DOHH2 (cell line): ENCODE data around the gene NUP37.

Source experiments
- H3F3A ChIP-seq: fragments of 200-600 bp; sonication (generic), shearing (Covaris generic); 2 replicates; pipeline ENCODE4 v1.6.0; 2016; ENCODE audit warnings: antibody characterized with exemption, mild to moderate bottlenecking; ENCODE audit not compliant: control insufficient read depth, insufficient read depth
- H3K27ac ChIP-seq: fragments of 200-600 bp; sonication (generic); 2 replicates; pipeline ENCODE4 v1.5.1; 2014; ENCODE audit warnings: low read depth, mild to moderate bottlenecking, low read length, moderate library complexity
- H3K27me3 ChIP-seq: fragments of 200-600 bp; sonication (generic); 2 replicates; pipeline ENCODE4 v1.6.1; 2014; ENCODE audit warnings: mild to moderate bottlenecking, low read length, mixed read lengths; ENCODE audit not compliant: control insufficient read depth
- H3K36me3 ChIP-seq: fragments of 200-600 bp; sonication (generic); 2 replicates; pipeline ENCODE4 v1.6.1; 2014; ENCODE audit warnings: mild to moderate bottlenecking, low read length, moderate library complexity, mixed read lengths; ENCODE audit not compliant: control insufficient read depth
- H3K4me1 ChIP-seq: fragments of 200-600 bp; sonication (generic); 2 replicates; pipeline ENCODE4 v1.6.1; 2014; ENCODE audit warnings: mild to moderate bottlenecking, low read length, mixed read lengths; ENCODE audit not compliant: control insufficient read depth
- H3K4me2 ChIP-seq: fragments of 200-600 bp; sonication (generic); 2 replicates; pipeline ENCODE4 v1.6.0; 2014; ENCODE audit warnings: mild to moderate bottlenecking, low read length, moderate library complexity
- H3K4me3 ChIP-seq: fragments of 200-600 bp; sonication (generic); 2 replicates; pipeline ENCODE4 v1.5.1; 2014; ENCODE audit warnings: mild to moderate bottlenecking, low read length, mixed read lengths
- H3K79me2 ChIP-seq: fragments of 200-600 bp; sonication (generic); 2 replicates; pipeline ENCODE4 v1.6.1; 2014; ENCODE audit warnings: mild to moderate bottlenecking, low read length, mixed read lengths; ENCODE audit not compliant: control insufficient read depth
- H3K9me2 ChIP-seq: fragments of 200-600 bp; sonication (generic); replicated peaks from 2 replicates; pipeline ENCODE4 v1.6.1; 2014; ENCODE audit warnings: mild to moderate bottlenecking, low read length, mixed read lengths; ENCODE audit not compliant: control insufficient read depth
- H3K9me3 ChIP-seq: fragments of 200-600 bp; sonication (generic); 2 replicates; pipeline ENCODE4 v1.6.1; 2014; ENCODE audit warnings: antibody characterized with exemption, low read length, mixed read lengths; ENCODE audit not compliant: control insufficient read depth, insufficient read depth
- H4K20me1 ChIP-seq: fragments of 200-600 bp; sonication (generic); 2 replicates; pipeline ENCODE4 v1.6.0; 2014; ENCODE audit warnings: low read depth, mild to moderate bottlenecking, antibody characterized with exemption, low read length, moderate library complexity; ENCODE audit not compliant: control insufficient read depth, insufficient read depth
- EZH2phosphoT487 ChIP-seq: fragments of 200-600 bp; sonication (generic); IDR thresholded peaks from 2 replicates; pipeline ENCODE4 v1.6.1; 2017; ENCODE audit warnings: borderline replicate concordance, mild to moderate bottlenecking, antibody characterized with exemption, low read length, moderate library complexity, mixed read lengths
- TF ChIP-seq, protein P1 (sequence below): fragments of 200-600 bp; sonication (generic); IDR thresholded peaks from one replicate; pipeline ENCODE4 v1.5.1; 2014; ENCODE audit warnings: antibody characterized with exemption, mild to moderate bottlenecking, low read depth, low read length; ENCODE audit not compliant: poor library complexity, severe bottlenecking

NUP37 gene

DNA sequence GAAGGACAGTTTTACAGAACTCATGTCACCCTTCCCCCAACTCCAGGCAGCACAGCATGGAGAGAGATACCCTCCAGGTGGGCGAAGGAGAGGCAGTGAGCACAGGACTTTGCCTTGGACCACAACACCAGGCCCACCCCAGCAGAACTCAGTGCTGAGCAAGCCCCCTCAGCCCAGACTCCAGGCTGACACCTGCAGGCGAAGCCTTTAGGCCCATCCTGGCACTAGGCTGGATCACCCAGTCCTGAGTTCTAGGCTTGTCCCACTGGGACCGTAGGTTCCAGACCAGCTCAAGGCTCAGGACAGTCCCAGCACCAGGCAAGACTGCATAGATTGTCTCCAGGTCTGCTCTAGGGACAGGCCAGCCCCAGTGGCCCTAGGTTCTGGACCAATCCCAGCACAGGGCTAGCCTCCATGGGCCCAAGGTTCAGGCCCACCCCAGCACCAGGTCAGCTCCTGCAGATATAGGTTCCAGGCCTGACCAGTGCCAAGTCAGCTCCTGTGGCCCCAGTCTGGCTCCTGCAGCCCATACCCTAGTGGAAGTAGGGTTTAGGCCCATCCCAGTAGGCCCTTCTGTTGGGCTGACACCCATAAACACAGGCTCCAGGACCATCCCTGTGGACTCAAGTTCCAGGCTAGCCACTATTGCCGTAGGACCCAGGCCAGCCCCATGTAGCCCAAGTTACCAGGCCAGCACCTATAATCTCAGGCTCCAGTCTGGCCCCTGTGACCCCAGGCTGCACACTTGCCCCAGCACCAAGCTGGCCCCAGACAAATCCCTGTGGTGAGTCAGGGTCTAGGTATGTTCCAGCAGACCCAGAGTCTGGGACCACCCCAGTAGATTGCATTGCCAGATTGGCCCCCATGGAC is 67.5 kb downstream of the NUP37 start:
- no peaks in the 10 kb centered on the region for H3K9me2 ChIP-seq
- H3K36me3 ChIP-seq: peaks cover 45% of the 10 kb centered on the region
- TF ChIP-seq EZH2phosphoT487: no peak
- TF ChIP-seq, protein P1, sequence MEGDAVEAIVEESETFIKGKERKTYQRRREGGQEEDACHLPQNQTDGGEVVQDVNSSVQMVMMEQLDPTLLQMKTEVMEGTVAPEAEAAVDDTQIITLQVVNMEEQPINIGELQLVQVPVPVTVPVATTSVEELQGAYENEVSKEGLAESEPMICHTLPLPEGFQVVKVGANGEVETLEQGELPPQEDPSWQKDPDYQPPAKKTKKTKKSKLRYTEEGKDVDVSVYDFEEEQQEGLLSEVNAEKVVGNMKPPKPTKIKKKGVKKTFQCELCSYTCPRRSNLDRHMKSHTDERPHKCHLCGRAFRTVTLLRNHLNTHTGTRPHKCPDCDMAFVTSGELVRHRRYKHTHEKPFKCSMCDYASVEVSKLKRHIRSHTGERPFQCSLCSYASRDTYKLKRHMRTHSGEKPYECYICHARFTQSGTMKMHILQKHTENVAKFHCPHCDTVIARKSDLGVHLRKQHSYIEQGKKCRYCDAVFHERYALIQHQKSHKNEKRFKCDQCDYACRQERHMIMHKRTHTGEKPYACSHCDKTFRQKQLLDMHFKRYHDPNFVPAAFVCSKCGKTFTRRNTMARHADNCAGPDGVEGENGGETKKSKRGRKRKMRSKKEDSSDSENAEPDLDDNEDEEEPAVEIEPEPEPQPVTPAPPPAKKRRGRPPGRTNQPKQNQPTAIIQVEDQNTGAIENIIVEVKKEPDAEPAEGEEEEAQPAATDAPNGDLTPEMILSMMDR: no peak
- H3K4me3 ChIP-seq: no peak overlapping the region
- no peak overlapping the region for H3K4me2 ChIP-seq
- H3K79me2 ChIP-seq: no peaks in the 10 kb centered on the region
- no peak overlapping the region for H3K27ac ChIP-seq
- H3K27me3 ChIP-seq: no peaks in the 10 kb centered on the region
- H3K9me3 ChIP-seq: no peaks in the 10 kb centered on the region
- H3F3A ChIP-seq: no peaks in the 10 kb centered on the region
- H4K20me1 ChIP-seq: no peaks in the 10 kb centered on the region
- H3K4me1 ChIP-seq: peaks cover 7% of the 10 kb centered on the region

DNA sequence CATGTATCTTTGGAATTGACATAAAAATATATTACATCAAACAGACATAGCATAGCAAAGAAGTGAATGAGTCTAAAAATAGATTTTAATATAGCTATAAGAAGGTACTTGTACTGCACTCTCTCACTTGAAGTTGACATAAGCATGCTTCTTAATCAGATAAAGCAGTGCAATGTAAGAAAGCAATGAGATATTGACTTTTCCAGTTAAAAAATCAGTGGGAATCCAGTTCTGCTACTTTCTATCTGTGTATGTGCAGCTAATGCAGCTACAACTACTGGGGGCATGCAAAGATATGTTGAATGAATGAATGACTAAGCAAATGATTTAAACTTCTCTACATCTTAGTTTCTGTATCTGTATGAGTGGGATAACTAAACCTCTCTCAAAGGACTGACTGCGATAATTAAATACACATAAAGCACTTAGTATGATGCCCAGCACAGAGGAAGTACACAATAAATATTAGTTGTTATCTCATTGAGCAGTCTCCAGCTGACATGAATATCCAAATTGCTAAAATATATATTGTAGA is 68.4 kb downstream of the NUP37 start:
- no peak overlapping the region for H3K4me3 ChIP-seq
- H3K9me2 ChIP-seq: no peaks in the 10 kb centered on the region
- H3K27me3 ChIP-seq: no peaks in the 10 kb centered on the region
- H3F3A ChIP-seq: no peaks in the 10 kb centered on the region
- H3K9me3 ChIP-seq: no peaks in the 10 kb centered on the region
- H3K79me2 ChIP-seq: no peaks in the 10 kb centered on the region
- TF ChIP-seq, protein P1: no peak
- no peak for TF ChIP-seq EZH2phosphoT487
- H4K20me1 ChIP-seq: no peaks in the 10 kb centered on the region
- no peak overlapping the region; the same call in 1 of the 2 replicates for H3K4me2 ChIP-seq
- peaks cover 41% of the 10 kb centered on the region for H3K36me3 ChIP-seq
- H3K27ac ChIP-seq: no peak overlapping the region
- H3K4me1 ChIP-seq: peaks cover 7% of the 10 kb centered on the region

DNA sequence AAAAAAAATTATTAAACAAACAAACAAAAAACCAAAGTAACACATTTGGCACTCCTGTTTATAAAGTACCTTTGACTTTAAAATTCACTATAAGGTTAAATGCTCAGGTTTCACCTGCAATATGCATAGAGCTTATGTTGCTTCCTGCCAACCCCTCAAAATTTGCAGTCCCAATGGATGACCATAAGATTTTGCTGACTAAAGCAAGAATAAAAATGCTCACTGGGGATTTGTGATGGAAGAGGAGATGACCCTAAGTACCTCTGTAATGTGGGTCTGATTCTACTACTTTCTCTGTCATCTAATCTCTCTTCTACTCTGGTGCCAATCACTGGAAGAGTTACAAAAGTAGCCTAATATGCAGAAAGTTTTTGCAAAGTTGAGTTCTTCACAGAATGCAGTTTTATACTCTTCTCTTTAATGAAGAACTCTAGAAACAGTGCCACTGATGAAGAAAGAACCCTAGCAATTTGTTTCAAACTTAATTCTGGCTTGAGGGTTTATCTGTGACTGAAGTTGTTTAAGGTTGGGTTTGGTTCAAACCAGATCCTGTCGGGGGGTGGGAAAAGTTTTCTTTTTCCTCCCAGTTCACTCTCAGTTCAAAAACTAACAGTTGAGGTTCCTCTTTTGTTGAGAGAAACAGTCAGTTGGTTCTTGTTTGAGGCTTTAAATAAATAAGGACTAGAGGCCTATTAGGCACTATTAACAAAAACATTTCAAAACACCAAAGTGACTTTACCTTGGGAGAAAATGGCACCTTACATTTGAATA is 69.1 kb downstream of the NUP37 start:
- H3F3A ChIP-seq: no peaks in the 10 kb centered on the region
- H3K36me3 ChIP-seq: peaks cover 35% of the 10 kb centered on the region
- no peaks in the 10 kb centered on the region for H3K9me3 ChIP-seq
- no peak overlapping the region; the same call in 1 of the 2 replicates for H3K4me2 ChIP-seq
- H3K27ac ChIP-seq: no peak overlapping the region
- H3K9me2 ChIP-seq: no peaks in the 10 kb centered on the region
- no peaks in the 10 kb centered on the region for H3K27me3 ChIP-seq
- H3K4me1 ChIP-seq: peaks cover 7% of the 10 kb centered on the region
- H3K4me3 ChIP-seq: no peak overlapping the region
- H4K20me1 ChIP-seq: no peaks in the 10 kb centered on the region
- TF ChIP-seq, protein P1: no peak
- TF ChIP-seq EZH2phosphoT487: no peak
- H3K79me2 ChIP-seq: no peaks in the 10 kb centered on the region
